Brain microvascular endothelial cell (primary cell): ENCODE results near the gene GALNTL6.

Experiments used
- DNase-seq: peaks from one replicate; pipeline ENCODE4 v3.0.0-alpha.2; 2020
- H3K27ac ChIP-seq: fragments of 250-450 bp; sonication (Bioruptor Pico); 2 replicates; pipeline ENCODE4 v1.5.1; 2020; ENCODE audit warnings: mild to moderate bottlenecking, moderate library complexity
- H3K27me3 ChIP-seq: fragments of 250-450 bp; sonication (Bioruptor Pico); replicated peaks from 2 replicates; pipeline ENCODE4 v1.5.1; 2020; ENCODE audit warnings: mild to moderate bottlenecking
- H3K36me3 ChIP-seq: fragments of 250-450 bp; sonication (Bioruptor Pico); replicated peaks from 2 replicates; pipeline ENCODE4 v1.5.1; 2020; ENCODE audit warnings: mild to moderate bottlenecking
- H3K4me3 ChIP-seq: 2 replicates; pipeline ENCODE4 v1.5.1; 2011; ENCODE audit warnings: low read depth, mild to moderate bottlenecking, control low read depth, low read length, moderate library complexity
- in situ Hi-C: cut with HindIII; loops from 2 replicates; pipeline ENCODE4 v1.10.0; 2017; ENCODE audit warnings: low sequenced_read_pairs, low pct_ligation_motif_present
- TF ChIP-seq, protein P1 (sequence below): IDR thresholded peaks from 2 replicates; pipeline ENCODE4 v1.5.1; 2011; ENCODE audit warnings: low read depth, mild to moderate bottlenecking, moderate library complexity, low read length, control low read depth, inconsistent platforms; ENCODE audit errors: missing control alignments

GALNTL6 gene

DNA sequence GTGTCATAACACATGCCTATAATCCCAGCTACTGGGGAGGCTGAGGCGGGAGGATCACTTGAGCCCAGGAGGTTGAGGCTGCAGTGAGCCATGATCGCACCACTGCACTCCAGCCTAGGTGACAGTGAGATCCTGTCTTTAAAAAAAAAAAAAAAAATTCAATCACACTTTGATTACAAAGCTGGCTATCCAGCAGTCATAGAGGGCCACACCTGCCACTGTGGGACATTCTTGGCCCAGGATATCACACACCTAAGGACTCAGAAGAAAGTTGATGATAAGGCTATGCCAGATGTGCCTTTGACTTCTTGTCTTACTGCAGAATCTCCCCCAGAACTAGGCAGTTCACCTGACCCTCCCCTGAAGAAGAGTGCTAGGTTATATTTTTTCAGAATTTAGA, 1232.9 kb downstream of the GALNTL6 start:
- no peak for DNase-seq
- H3K27ac ChIP-seq, result no peak overlapping the region
- TF ChIP-seq, protein P1, sequence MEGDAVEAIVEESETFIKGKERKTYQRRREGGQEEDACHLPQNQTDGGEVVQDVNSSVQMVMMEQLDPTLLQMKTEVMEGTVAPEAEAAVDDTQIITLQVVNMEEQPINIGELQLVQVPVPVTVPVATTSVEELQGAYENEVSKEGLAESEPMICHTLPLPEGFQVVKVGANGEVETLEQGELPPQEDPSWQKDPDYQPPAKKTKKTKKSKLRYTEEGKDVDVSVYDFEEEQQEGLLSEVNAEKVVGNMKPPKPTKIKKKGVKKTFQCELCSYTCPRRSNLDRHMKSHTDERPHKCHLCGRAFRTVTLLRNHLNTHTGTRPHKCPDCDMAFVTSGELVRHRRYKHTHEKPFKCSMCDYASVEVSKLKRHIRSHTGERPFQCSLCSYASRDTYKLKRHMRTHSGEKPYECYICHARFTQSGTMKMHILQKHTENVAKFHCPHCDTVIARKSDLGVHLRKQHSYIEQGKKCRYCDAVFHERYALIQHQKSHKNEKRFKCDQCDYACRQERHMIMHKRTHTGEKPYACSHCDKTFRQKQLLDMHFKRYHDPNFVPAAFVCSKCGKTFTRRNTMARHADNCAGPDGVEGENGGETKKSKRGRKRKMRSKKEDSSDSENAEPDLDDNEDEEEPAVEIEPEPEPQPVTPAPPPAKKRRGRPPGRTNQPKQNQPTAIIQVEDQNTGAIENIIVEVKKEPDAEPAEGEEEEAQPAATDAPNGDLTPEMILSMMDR, result no peak
- H3K4me3 ChIP-seq, result no peak overlapping the region
- in situ Hi-C loops, result no loop called here
- H3K27me3 ChIP-seq, result no peaks in the 10 kb centered on the region
- H3K36me3 ChIP-seq, result no peaks in the 10 kb centered on the region

DNA sequence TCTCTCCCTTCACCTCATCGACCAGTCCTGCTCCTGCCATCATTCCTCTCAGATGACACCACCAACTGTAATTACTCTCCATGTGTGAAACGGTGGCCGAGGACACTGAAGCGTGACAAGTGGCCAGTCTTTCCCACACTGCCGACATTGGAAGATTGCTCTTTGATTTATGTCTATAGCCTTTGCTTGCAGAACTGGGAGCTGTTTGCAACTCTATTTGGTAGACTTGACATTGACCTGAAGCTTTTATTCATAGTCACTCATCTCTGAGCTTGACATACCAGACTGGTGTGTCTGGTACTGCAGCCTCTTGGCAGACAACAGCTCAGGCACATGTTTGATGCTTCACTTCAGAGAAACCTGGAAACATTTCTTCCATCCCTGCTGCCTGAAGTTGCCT, 1233.6 kb downstream of the GALNTL6 start:
- no peak overlapping the region for H3K4me3 ChIP-seq
- H3K36me3 ChIP-seq, result no peaks in the 10 kb centered on the region
- no peaks in the 10 kb centered on the region for H3K27me3 ChIP-seq
- no peak overlapping the region for H3K27ac ChIP-seq
- TF ChIP-seq, protein P1, result no peak
- no peak for DNase-seq
- in situ Hi-C loops, result no loop called here

DNA sequence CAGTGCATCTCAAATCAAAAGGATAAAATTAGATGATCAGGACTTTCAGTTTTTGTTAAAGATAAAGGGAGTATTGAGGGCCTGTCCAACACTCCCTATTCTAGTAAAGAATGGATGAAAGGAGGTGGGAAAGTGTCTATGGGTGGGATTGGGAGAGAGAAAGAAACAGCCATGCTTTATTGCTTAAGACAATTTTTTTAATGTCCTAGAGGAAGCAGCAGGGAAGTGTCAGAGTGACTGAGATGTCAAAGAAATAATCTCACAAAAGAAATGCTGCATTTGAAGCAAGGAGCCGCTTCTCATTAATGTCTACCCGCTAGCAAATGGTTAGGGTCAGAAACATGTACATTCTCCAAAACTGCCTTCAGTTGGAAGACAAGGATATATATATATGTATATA, 1238.0 kb downstream of the GALNTL6 start:
- Histone ChIP-seq H3K36me3 (no peaks in the 10 kb centered on the region), H3K27ac (no peak overlapping the region), H3K4me3 (no peak overlapping the region), H3K27me3 (no peaks in the 10 kb centered on the region)
- TF ChIP-seq, protein P1, result no peak
- DNase-seq, result no peak
- in situ Hi-C loops, result no loop called here

DNA sequence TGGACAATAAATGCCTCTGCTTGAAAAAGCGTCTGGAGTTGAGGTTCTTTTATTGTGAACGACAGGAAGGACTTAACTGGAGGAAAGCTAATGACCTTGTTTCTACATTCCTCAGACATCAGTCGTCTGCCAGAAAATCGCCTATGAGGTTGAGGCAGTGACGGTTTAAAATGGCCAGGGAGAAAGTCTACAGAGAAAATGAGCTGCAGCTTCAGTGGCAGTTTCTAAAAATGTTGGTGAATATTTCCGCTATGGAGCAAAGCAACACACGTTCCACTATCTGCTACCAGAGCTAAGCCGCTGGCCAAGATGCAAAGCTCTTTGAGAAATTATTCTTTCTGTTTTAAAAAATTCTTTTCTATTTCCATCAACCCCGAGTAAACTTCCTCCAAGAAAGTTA, 1238.5 kb downstream of the GALNTL6 start:
- TF ChIP-seq, protein P1, result no peak
- in situ Hi-C loops, result no loop called here
- Histone ChIP-seq H3K36me3 (no peaks in the 10 kb centered on the region), H3K27ac (no peak overlapping the region), H3K27me3 (no peaks in the 10 kb centered on the region), H3K4me3 (no peak overlapping the region)
- DNase-seq, result no peak

DNA sequence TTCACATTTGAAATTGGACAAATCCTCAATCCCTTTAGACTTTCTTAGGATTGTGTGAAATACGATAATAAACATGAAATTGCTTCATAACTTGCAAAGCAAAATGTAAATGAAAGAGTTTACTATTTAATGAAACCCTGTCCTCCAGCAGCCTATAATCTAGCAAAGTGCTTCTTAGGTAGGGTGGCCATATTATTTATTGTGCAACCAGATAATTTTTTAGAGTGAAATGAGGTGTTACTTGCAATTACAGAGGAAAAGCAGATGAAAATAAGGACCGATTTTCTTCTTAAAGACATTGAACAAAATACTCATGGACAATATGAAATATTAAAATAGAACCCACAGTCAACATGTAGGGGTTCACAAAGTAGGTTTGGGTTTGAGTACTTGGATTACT, 1239.2 kb downstream of the GALNTL6 start:
- DNase-seq, result no peak
- no peaks in the 10 kb centered on the region for H3K27me3 ChIP-seq
- no peak overlapping the region for H3K4me3 ChIP-seq
- in situ Hi-C loops, result no loop called here
- TF ChIP-seq, protein P1, result no peak
- no peaks in the 10 kb centered on the region for H3K36me3 ChIP-seq
- no peak overlapping the region for H3K27ac ChIP-seq

DNA sequence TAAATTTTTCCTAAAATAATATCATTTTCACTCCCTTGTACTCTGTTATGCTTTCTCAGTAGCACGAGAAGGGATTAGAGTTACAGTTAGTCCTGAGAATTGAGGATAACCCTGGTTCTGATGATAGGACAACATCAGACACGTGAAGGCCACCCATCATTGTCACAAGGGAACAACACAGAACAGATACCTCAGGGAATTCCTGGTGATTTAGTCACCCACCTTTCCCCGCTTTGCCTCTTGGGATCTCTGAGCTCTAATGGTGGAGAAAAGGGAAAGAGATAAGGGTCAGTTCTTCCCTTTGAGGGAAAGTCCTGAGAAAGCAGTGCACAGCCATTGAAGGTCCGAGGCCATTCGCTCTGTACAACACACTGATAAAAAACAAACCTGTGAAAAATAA, 1243.1 kb downstream of the GALNTL6 start:
- in situ Hi-C loops, result no loop called here
- Histone ChIP-seq H3K4me3 (no peak overlapping the region), H3K27me3 (no peaks in the 10 kb centered on the region), H3K36me3 (no peaks in the 10 kb centered on the region), H3K27ac (no peak overlapping the region)
- TF ChIP-seq, protein P1, result no peak
- DNase-seq, result no peak
